Endothelial cell of umbilical vein (primary cell): ENCODE results near the gene ELOVL6. TPM values are rescaled to one million over a fixed set of nuclear protein-coding genes. Genes with fewer than 3 reads are reported as not detected.

ENCODE experiments used
- BruUV-seq: library from RNA; stranded (reverse); fragments of 400-500 nt; replicated peaks from 2 replicates; lab custom pipeline; 2021; lab: Mats Ljungman, UMichigan
- CTCF ChIA-PET: fragments of 300-600, 350-600 bp; sonication (Branson Sonifier 250); formaldehyde crosslinking; loops from one replicate; lab custom pipeline; 2021; ENCODE audit warnings: antibody characterized with exemption, inconsistent platforms; lab: Charles Lee
- POLR2A ChIA-PET: fragments of 300-600, 350-600 bp; sonication (Branson Sonifier 250); formaldehyde crosslinking; loops from one replicate; lab custom pipeline; 2021; ENCODE audit warnings: antibody characterized with exemption, inconsistent platforms; lab: Charles Lee
- DNase-seq: peaks from one replicate; pipeline ENCODE4 v3.0.0-alpha.2; 2011; ENCODE audit warnings: low read depth, low spot score
- FAIRE-seq: peaks from 2 replicates; lab custom pipeline; 2011; peaks lifted over from hg19 to GRCh38; lab: Jason Lieb, UNC
- H2AFZ ChIP-seq: 2 replicates; pipeline ENCODE4 v1.6.0; 2012; ENCODE audit warnings: low read depth, low read length, control low read depth, inconsistent platforms
- H3K27ac ChIP-seq: 2 replicates; pipeline ENCODE4 v1.5.1; 2011; ENCODE audit warnings: low read depth, mild to moderate bottlenecking, control low read depth, low read length, moderate library complexity; ENCODE audit not compliant: insufficient read depth
- H3K27me3 ChIP-seq, 2 experiments: 2 replicates each; pipeline versions ENCODE4 v1.6.0 to v1.6.1; 2011; ENCODE audit warnings: low read length in 2 of 2, mixed read lengths in 1 of 2; ENCODE audit not compliant: control insufficient read depth in 2 of 2, insufficient read depth in 2 of 2
- H3K36me3 ChIP-seq, 2 experiments: 2 replicates in 1 of 2; 3 replicates in 1 of 2; pipeline ENCODE4 v1.5.1; 2011; ENCODE audit warnings: low read length in 2 of 2, mild to moderate bottlenecking in 1 of 2, moderate library complexity in 1 of 2; ENCODE audit not compliant: control insufficient read depth in 2 of 2, insufficient read depth in 2 of 2; ENCODE audit errors: extremely low read depth in 1 of 2
- H3K4me1 ChIP-seq: 3 replicates; pipeline ENCODE4 v1.5.1; 2011; ENCODE audit warnings: mild to moderate bottlenecking, low read length; ENCODE audit not compliant: control insufficient read depth, insufficient read depth; ENCODE audit errors: extremely low read depth
- H3K4me2 ChIP-seq: 2 replicates; pipeline ENCODE4 v1.6.1; 2011; ENCODE audit warnings: low read length, control low read depth, mixed read lengths; ENCODE audit not compliant: insufficient read depth
- H3K4me3 ChIP-seq, 3 experiments: fragments of 200-600 bp in 1 of 3; sonication (generic), shearing (Covaris generic) in 1 of 3; replicated peaks in 1 of 3; 2 replicates each; pipeline ENCODE4 v1.5.1; 2011 to 2016; ENCODE audit warnings: control low read depth in 3 of 3, low read length in 3 of 3, mild to moderate bottlenecking in 2 of 3, inconsistent platforms in 1 of 3, low read depth in 1 of 3, moderate library complexity in 1 of 3; ENCODE audit not compliant: insufficient read depth in 1 of 3
- H3K79me2 ChIP-seq: 2 replicates; pipeline ENCODE4 v1.6.0; 2012; ENCODE audit warnings: low read length, inconsistent platforms; ENCODE audit not compliant: control insufficient read depth, insufficient read depth
- H3K9ac ChIP-seq: replicated peaks from 2 replicates; pipeline ENCODE3; 2011; ENCODE audit warnings: low read length, control low read depth; ENCODE audit not compliant: insufficient read depth; ENCODE audit errors: extremely low read depth
- H3K9me1 ChIP-seq: replicated peaks from 3 replicates; pipeline ENCODE4 v1.6.0; 2011; ENCODE audit warnings: mild to moderate bottlenecking, low read length; ENCODE audit not compliant: control insufficient read depth, insufficient read depth; ENCODE audit errors: extremely low read depth
- H3K9me3 ChIP-seq: replicated peaks from 2 replicates; pipeline ENCODE4 v1.5.1; 2012; ENCODE audit warnings: low read length, inconsistent platforms; ENCODE audit not compliant: control insufficient read depth, insufficient read depth
- H4K20me1 ChIP-seq: replicated peaks from 2 replicates; pipeline ENCODE3; 2011; ENCODE audit warnings: mild to moderate bottlenecking, low read length; ENCODE audit not compliant: control insufficient read depth, insufficient read depth; ENCODE audit errors: extremely low read depth
- CTCF ChIP-seq, 2 donors: IDR thresholded peaks; 1 replicate in 1 of 2; 2 replicates in 1 of 2; pipeline ENCODE4 v1.5.1; 2011; ENCODE audit warnings: low read length in 2 of 2, mild to moderate bottlenecking in 2 of 2, moderate library complexity in 2 of 2, control low read depth in 1 of 2, inconsistent platforms in 1 of 2, low read depth in 1 of 2; ENCODE audit not compliant: insufficient read depth in 1 of 2; ENCODE audit errors: extremely low read depth in 1 of 2
- EZH2 ChIP-seq: IDR thresholded peaks from 2 replicates; pipeline ENCODE4 v1.6.1; 2012; ENCODE audit warnings: borderline replicate concordance, low read depth, mild to moderate bottlenecking, moderate library complexity, low read length, inconsistent platforms; ENCODE audit not compliant: severe bottlenecking
- FOS ChIP-seq: IDR thresholded peaks from 2 replicates; pipeline ENCODE4 v1.6.1; 2011; ENCODE audit warnings: mild to moderate bottlenecking, low read length, moderate library complexity, borderline replicate concordance; ENCODE audit not compliant: insufficient read depth
- GATA2 ChIP-seq: IDR thresholded peaks from 2 replicates; pipeline ENCODE4 v1.7.0; 2011; ENCODE audit warnings: low read depth, mild to moderate bottlenecking, moderate library complexity, mixed read lengths, low read length; ENCODE audit not compliant: insufficient read length, insufficient read depth
- JUN ChIP-seq: IDR thresholded peaks from 2 replicates; pipeline ENCODE4 v1.6.1; 2011; ENCODE audit warnings: borderline replicate concordance, low read depth; ENCODE audit not compliant: insufficient read length, insufficient read depth
- MAX ChIP-seq: IDR thresholded peaks from 2 replicates; pipeline ENCODE4 v1.6.1; 2011; ENCODE audit not compliant: insufficient read depth, insufficient read length
- MYC ChIP-seq: IDR thresholded peaks from one replicate; pipeline ENCODE4 v1.6.1; 2011; ENCODE audit warnings: mild to moderate bottlenecking, low read depth, low read length
- POLR2A ChIP-seq: IDR thresholded peaks from 2 replicates; pipeline ENCODE4 v1.6.1; 2012; ENCODE audit warnings: low read depth, mild to moderate bottlenecking, control low read depth, low read length
- POLR2AphosphoS5 ChIP-seq: IDR thresholded peaks from 2 replicates; pipeline ENCODE4 v1.6.1; 2012; ENCODE audit warnings: low read depth, mild to moderate bottlenecking, control low read depth, low read length, moderate library complexity; ENCODE audit not compliant: insufficient read depth
- dilution Hi-C: fragments of 300-500 bp; cut with MboI; formaldehyde crosslinking; loops from one replicate; pipeline ENCODE4 v1.15.0; 2019; ENCODE audit warnings: low sequenced_read_pairs; ENCODE audit not compliant: extremely low pct_ligation_motif_present
- intact Hi-C: fragments of 100-400 bp; cut with micrococcal nuclease; formaldehyde crosslinking; loops from one replicate; pipeline ENCODE4 v1.10.0; 2022
- polyA plus RNA-seq, 4 experiments: library from polyadenylated mRNA; depleted of rRNA in 3 of 4; stranded (reverse) in 3 of 4; unstranded in 1 of 4; fragments of >200 nt; gene quantifications; 2 replicates each; pipeline versions ENCODE4 v1.2.1 to v1.2.3, GENCODE V29; 2011 to 2012; ENCODE audit warnings: missing spikeins in 1 of 4
- total RNA-seq: library from RNA; stranded (reverse); gene quantifications from 2 replicates; pipeline ENCODE4 v1.2.3, GENCODE V29; 2021

The ELOVL6 gene
- total and polyA plus RNA-seq, 2 donors (not counting 3 experiments of a cell fraction or from before 2014, with no cell fraction given): 6.4 to 26.1 TPM

GRCh38 chr4:110059556-110060191 lies 138.7 kb downstream of the ELOVL6 start:
- DNase-seq (peak; percentile 36), FAIRE-seq (peak; percentile 84)
- H3K9ac ChIP-seq: no peak overlapping the region
- H3K4me2 ChIP-seq: peak overlapping the region; percentile 51
- no peaks in the 10 kb centered on the region for H4K20me1 ChIP-seq
- H3K27me3 ChIP-seq: no peaks in the 10 kb centered on the region
- TF ChIP-seq EZH2: no peak
- TF ChIP-seq POLR2AphosphoS5: peak; percentile 50
- TF ChIP-seq FOS: peak; percentile 72
- no peak for TF ChIP-seq MAX
- no peak for TF ChIP-seq MYC
- TF ChIP-seq GATA2: peak; percentile 18
- no peaks in the 10 kb centered on the region for H3K9me3 ChIP-seq
- intact Hi-C loops (no loop called here), dilution Hi-C loops (no loop called here)
- no peaks in the 10 kb centered on the region for H3K9me1 ChIP-seq
- peaks cover 16% of the 10 kb centered on the region for H3K4me1 ChIP-seq
- POLR2A ChIA-PET: no interaction called here
- H2AFZ ChIP-seq: no peak overlapping the region
- no peak overlapping the region for H3K27ac ChIP-seq
- no peaks in the 10 kb centered on the region for H3K79me2 ChIP-seq
- H3K36me3 ChIP-seq: no peaks in the 10 kb centered on the region
- CTCF ChIA-PET: interaction anchor here (1.4 kb wide), 1 partner anchor 10 kb away, joined by 13 read pairs; no protein-coding TSS in a partner anchor
- H3K4me3 ChIP-seq: no peak overlapping the region
- no TSS peak for BruUV-seq

- Histone ChIP-seq H3K4me3 (no peak overlapping the region), H3K4me2 (no peak overlapping the region), H3K36me3 (no peaks in the 10 kb centered on the region), H3K9ac (no peak overlapping the region), H3K27ac (no peak overlapping the region), H2AFZ (no peak overlapping the region), H4K20me1 (no peaks in the 10 kb centered on the region), H3K27me3 (no peaks in the 10 kb centered on the region), H3K4me1 (peaks cover 16% of the 10 kb centered on the region), H3K9me3 (no peaks in the 10 kb centered on the region), H3K79me2 (no peaks in the 10 kb centered on the region), H3K9me1 (no peaks in the 10 kb centered on the region)
- POLR2A ChIA-PET: no interaction called here
- no TSS peak for BruUV-seq
- FAIRE-seq: no peak
- no peak for TF ChIP-seq CTCF (IDR thresholded peaks at IDR 0.05; ENCODE audit: extremely low read depth in 1 of 2, insufficient read depth in 1 of 2, low read depth in 1 of 2, low read length in 2 of 2)
- TF ChIP-seq POLR2AphosphoS5: no peak
- no peak for TF ChIP-seq GATA2
- no peak for TF ChIP-seq MYC
- no peak for TF ChIP-seq EZH2
- TF ChIP-seq MAX: no peak
- no peak for TF ChIP-seq POLR2A
- no peak for TF ChIP-seq JUN
- no peak for TF ChIP-seq FOS
- dilution Hi-C loops (no loop called here), intact Hi-C loops (no loop called here)
- DNase-seq: no peak
- CTCF ChIA-PET: no interaction called here
These were observed 139.7 kb downstream of the ELOVL6 start for GRCh38 chr4:110058677-110059076.
